CD4-positive, CD25-positive, alpha-beta regulatory T cell (primary cell): ENCODE measurements around the gene MRPS6. TPM values are rescaled to one million over a fixed set of nuclear protein-coding genes. Genes with fewer than 3 reads are reported as not detected.

Experiments used
- ATAC-seq, 2 donors: fragments of 150-1000 bp; cut with Tn5 transposase; one replicate each; pipeline ENCODE4 v1.10.0; 2021; ENCODE audit warnings: low read depth in 2 of 2, moderate number of reproducible peaks in 2 of 2, moderate library complexity in 1 of 2
- DNase-seq, 3 donors: peaks; one replicate each; pipeline versions ENCODE4 v3.0.0 to v3.0.0-alpha.2; 2012 to 2022; ENCODE audit warnings: mixed read lengths in 1 of 3
- H3K27ac ChIP-seq: one replicate; pipeline ENCODE4 v1.7.0; 2013; ENCODE audit warnings: mild to moderate bottlenecking, low read length; ENCODE audit not compliant: insufficient read depth, poor library complexity, severe bottlenecking
- H3K27me3 ChIP-seq: one replicate; pipeline ENCODE4 v1.7.0; 2013; ENCODE audit warnings: low read length; ENCODE audit not compliant: control insufficient read depth, insufficient read depth
- H3K36me3 ChIP-seq: one replicate; pipeline ENCODE4 v1.7.0; 2013; ENCODE audit warnings: mild to moderate bottlenecking, low read length, moderate library complexity; ENCODE audit not compliant: control insufficient read depth, insufficient read depth
- H3K4me1 ChIP-seq: 2 replicates; pipeline ENCODE4 v1.7.0; 2013; ENCODE audit warnings: mild to moderate bottlenecking, low read length; ENCODE audit not compliant: insufficient read depth, control insufficient read depth, poor library complexity, severe bottlenecking
- H3K4me3 ChIP-seq: one replicate; pipeline ENCODE4 v1.7.0; 2013; ENCODE audit warnings: low read depth, mild to moderate bottlenecking, low read length, moderate library complexity
- H3K9me3 ChIP-seq, 2 experiments: 1 replicate in 1 of 2; 2 replicates in 1 of 2; pipeline ENCODE4 v1.7.0; 2013; ENCODE audit warnings: low read length in 2 of 2, mild to moderate bottlenecking in 1 of 2, moderate library complexity in 1 of 2; ENCODE audit not compliant: control insufficient read depth in 2 of 2
- H3K27ac Mint-ChIP-seq, 3 donors: one replicate each; pipeline ENCODE4 v1.8.0; 2020 to 2022; ENCODE audit warnings: mild to moderate bottlenecking in 3 of 3, mixed read lengths in 3 of 3, moderate library complexity in 2 of 3
- H3K27me3 Mint-ChIP-seq: one replicate; pipeline ENCODE4 v1.8.0; 2022; ENCODE audit warnings: mild to moderate bottlenecking, mixed read lengths
- H3K36me3 Mint-ChIP-seq: one replicate; pipeline ENCODE4 v1.8.0; 2020; ENCODE audit warnings: mixed read lengths
- H3K4me1 Mint-ChIP-seq, 4 donors: one replicate each; pipeline ENCODE4 v1.8.0; 2020 to 2022; ENCODE audit warnings: mixed read lengths in 4 of 4, mild to moderate bottlenecking in 1 of 4
- H3K4me3 Mint-ChIP-seq, 4 donors: one replicate each; pipeline ENCODE4 v1.8.0; 2020 to 2022; ENCODE audit warnings: mild to moderate bottlenecking in 4 of 4, mixed read lengths in 4 of 4, moderate library complexity in 3 of 4
- H3K9me3 Mint-ChIP-seq, 7 donors: one replicate each; pipeline ENCODE4 v1.8.0; 2020 to 2022; ENCODE audit warnings: mixed read lengths in 7 of 7, mild to moderate bottlenecking in 3 of 7, moderate library complexity in 2 of 7
- polyA plus RNA-seq, 4 donors: library from polyadenylated mRNA; unstranded; fragments of 300-500 nt; fragmentation: Illumina TruSeq; gene quantifications; one replicate each; pipeline ENCODE4 v1.2.3, GENCODE V29; 2021
- total RNA-seq: library from RNA; stranded (reverse); gene quantifications from one replicate; pipeline ENCODE4 v1.2.3, GENCODE V29; 2022

MRPS6 gene
- total and polyA plus RNA-seq, 5 donors from 2014 or later: 34.9 to 203 (median 184) TPM

- Mint-ChIP-seq H3K27ac (peak overlapping the region; percentile 68 to 85 (median 84)), H3K4me3 (peak overlapping the region; percentile 46 to 74 (median 60)), H3K4me1 (peaks cover 23 to 87% (median 76%) of the 10 kb centered on the region in 4 donors), H3K9me3 (peaks cover 0 to 6% (median 0%) of the 10 kb centered on the region in 7 donors), H3K27me3 (no peaks in the 10 kb centered on the region), H3K36me3 (peaks cover 35% of the 10 kb centered on the region)
- peak overlapping the region; percentile 55 for H3K4me3 ChIP-seq
- ATAC-seq (peak; percentile 96 to 97), DNase-seq (peak; percentile 33 to 89 (median 68))
- H3K4me1 ChIP-seq: peaks cover 56% of the 10 kb centered on the region
- no peaks in the 10 kb centered on the region for H3K27me3 ChIP-seq
- no peaks in the 10 kb centered on the region for H3K9me3 ChIP-seq
- H3K27ac ChIP-seq: peak overlapping the region; percentile 62
- peaks cover 30% of the 10 kb centered on the region for H3K36me3 ChIP-seq
These were observed 55.9 kb downstream of the MRPS6 start for GRCh38 chr21:34129039-34129891.

- ATAC-seq (no peak), DNase-seq (peak in 1 of 3 donors; percentile 44)
- peaks cover 36% of the 10 kb centered on the region for H3K36me3 Mint-ChIP-seq
- H3K27me3 ChIP-seq: no peaks in the 10 kb centered on the region
- H3K9me3 Mint-ChIP-seq: peaks cover 0 to 6% (median 0%) of the 10 kb centered on the region in 7 donors
- H3K9me3 ChIP-seq: no peaks in the 10 kb centered on the region
- H3K36me3 ChIP-seq: peaks cover 33% of the 10 kb centered on the region
- peaks cover 53% of the 10 kb centered on the region for H3K4me1 ChIP-seq
- peak overlapping the region; percentile 46 to 74 (median 60) for H3K4me3 Mint-ChIP-seq
- H3K27ac Mint-ChIP-seq: peak overlapping the region; percentile 68 to 85 (median 84)
- H3K27me3 Mint-ChIP-seq: no peaks in the 10 kb centered on the region
- peak overlapping the region; percentile 55 for H3K4me3 ChIP-seq
- H3K4me1 Mint-ChIP-seq: peaks cover 28 to 88% (median 75%) of the 10 kb centered on the region in 4 donors
- peak overlapping the region; percentile 62 for H3K27ac ChIP-seq
These were observed 56.7 kb downstream of the MRPS6 start for GRCh38 chr21:34129901-34130715.

- H3K9me3 Mint-ChIP-seq: peaks cover 0 to 6% (median 0%) of the 10 kb centered on the region in 7 donors
These were observed 57.3 kb downstream of the MRPS6 start for GRCh38 chr21:34130716-34130985.

GRCh38 chr21:34131586-34131985 is 58.2 kb downstream of the MRPS6 start:
- H3K27me3 ChIP-seq: no peaks in the 10 kb centered on the region
- peaks cover 30 to 79% (median 71%) of the 10 kb centered on the region in 4 donors for H3K4me1 Mint-ChIP-seq

More at GRCh38 chr21:34130716-34130985, 57.3 kb downstream of the MRPS6 start:
- DNase-seq (peak in 1 of 3 donors; percentile 25), ATAC-seq (no peak)
- Mint-ChIP-seq H3K27me3 (no peaks in the 10 kb centered on the region), H3K4me1 (peaks cover 28 to 86% (median 74%) of the 10 kb centered on the region in 4 donors), H3K27ac (peak overlapping the region; percentile 63 to 84 (median 68)), H3K36me3 (peaks cover 33% of the 10 kb centered on the region), H3K4me3 (peak overlapping the region in 3 of 4 donors; percentile 6 to 65 (median 48))
- no peaks in the 10 kb centered on the region for H3K9me3 ChIP-seq
- H3K27me3 ChIP-seq: no peaks in the 10 kb centered on the region
- peak overlapping the region; percentile 32 for H3K4me3 ChIP-seq
- H3K36me3 ChIP-seq: peaks cover 33% of the 10 kb centered on the region
- peaks cover 53% of the 10 kb centered on the region for H3K4me1 ChIP-seq
- no peak overlapping the region for H3K27ac ChIP-seq

GRCh38 chr21:34132202-34132601 is 58.8 kb downstream of the MRPS6 start:
- Histone ChIP-seq H3K4me1 (peaks cover 53% of the 10 kb centered on the region), H3K4me3 (peak overlapping the region; percentile 27), H3K9me3 (no peaks in the 10 kb centered on the region), H3K36me3 (peaks cover 32% of the 10 kb centered on the region), H3K27me3 (no peaks in the 10 kb centered on the region), H3K27ac (no peak overlapping the region)
- DNase-seq: no peak
- Mint-ChIP-seq H3K9me3 (peaks cover 0 to 6% (median 0%) of the 10 kb centered on the region in 7 donors), H3K27me3 (no peaks in the 10 kb centered on the region), H3K27ac (peak overlapping the region; percentile 68 to 91 (median 84)), H3K4me1 (peaks cover 35 to 80% (median 73%) of the 10 kb centered on the region in 4 donors), H3K4me3 (peak overlapping the region in 3 of 4 donors; percentile 3 to 78 (median 50)), H3K36me3 (peaks cover 29% of the 10 kb centered on the region)
- ATAC-seq: no peak

More at GRCh38 chr21:34131586-34131985, 58.2 kb downstream of the MRPS6 start:
- Mint-ChIP-seq H3K4me3 (peak overlapping the region in 2 of 4 donors; percentile 50 to 78), H3K36me3 (peaks cover 24% of the 10 kb centered on the region), H3K27me3 (no peaks in the 10 kb centered on the region), H3K27ac (peak overlapping the region; percentile 57 to 84 (median 68)), H3K9me3 (peaks cover 0 to 6% (median 0%) of the 10 kb centered on the region in 7 donors)
- no peak for DNase-seq
- Histone ChIP-seq H3K4me1 (peaks cover 53% of the 10 kb centered on the region), H3K27ac (no peak overlapping the region), H3K4me3 (no peak overlapping the region), H3K9me3 (no peaks in the 10 kb centered on the region), H3K36me3 (peaks cover 30% of the 10 kb centered on the region)
- ATAC-seq: no peak

GRCh38 chr21:34132926-34133325 is 59.5 kb downstream of the MRPS6 start:
- Mint-ChIP-seq H3K4me3 (peak overlapping the region in 3 of 4 donors; percentile 1 to 78 (median 24)), H3K27ac (peak overlapping the region; percentile 57 to 91 (median 84)), H3K27me3 (no peaks in the 10 kb centered on the region), H3K4me1 (peaks cover 35 to 78% (median 67%) of the 10 kb centered on the region in 4 donors), H3K36me3 (peaks cover 35% of the 10 kb centered on the region), H3K9me3 (peaks cover 0 to 9% (median under 1%) of the 10 kb centered on the region in 7 donors)
- H3K27ac ChIP-seq: no peak overlapping the region
- DNase-seq (no peak), ATAC-seq (no peak)
- H3K4me3 ChIP-seq: peak overlapping the region; percentile 27
- no peaks in the 10 kb centered on the region for H3K9me3 ChIP-seq
- H3K4me1 ChIP-seq: peaks cover 53% of the 10 kb centered on the region
- H3K27me3 ChIP-seq: no peaks in the 10 kb centered on the region
- H3K36me3 ChIP-seq: peaks cover 26% of the 10 kb centered on the region

GRCh38 chr21:34133392-34133791 is 60.0 kb downstream of the MRPS6 start:
- peaks cover 0 to 12% (median 3%) of the 10 kb centered on the region in 7 donors for H3K9me3 Mint-ChIP-seq
- H3K4me3 ChIP-seq: no peak overlapping the region
- peaks cover 39% of the 10 kb centered on the region for H3K36me3 Mint-ChIP-seq
- ATAC-seq (no peak), DNase-seq (no peak)
- H3K4me3 Mint-ChIP-seq: peak overlapping the region in 3 of 4 donors; percentile 1 to 78 (median 24)
- H3K4me1 Mint-ChIP-seq: peaks cover 35 to 78% (median 65%) of the 10 kb centered on the region in 4 donors
- H3K27ac ChIP-seq: no peak overlapping the region
- no peaks in the 10 kb centered on the region for H3K27me3 ChIP-seq
- H3K27ac Mint-ChIP-seq: peak overlapping the region; percentile 57 to 91 (median 84)
- no peaks in the 10 kb centered on the region for H3K9me3 ChIP-seq
- peaks cover 53% of the 10 kb centered on the region for H3K4me1 ChIP-seq
- H3K27me3 Mint-ChIP-seq: no peaks in the 10 kb centered on the region
- H3K36me3 ChIP-seq: peaks cover 23% of the 10 kb centered on the region
